NOMO-1 treated with dmso at 0.1 percent for 144 hours (cell line): Measurements from ENCODE around the gene CD2BP2.
"Not testable (repeated sequence)": the region's sequence is repeated elsewhere in the genome, so short reads cannot be mapped to it uniquely, and the experiment has no call there.

Experiments
- DNase-seq: peaks from one replicate; lab custom pipeline; 2025; ENCODE audit not compliant: unreplicated experiment; lab: John Stamatoyannopoulos, UW

Gene CD2BP2

GRCh38 chr16:30355144-30355953 lies at the start of gene CD2BP2:
Gene CD2BP2 (minus strand): TSS chr16:30355308. CDS start chr16:30354681, 627 bp downstream.
- peak; percentile 97 for DNase-seq

- DNase-seq: no peak
These were observed 46.8 kb upstream of the CD2BP2 start for GRCh38 chr16:30401768-30402425.

GRCh38 chr16:30399435-30400186 lies 44.5 kb upstream of the CD2BP2 start:
- DNase-seq: no peak

- DNase-seq: no peak
These were observed 43.7 kb upstream of the CD2BP2 start for GRCh38 chr16:30398661-30399434.

- no peak for DNase-seq
These were observed 42.9 kb upstream of the CD2BP2 start for GRCh38 chr16:30397776-30398660.

GRCh38 chr16:30397056-30397455 lies 41.9 kb upstream of the CD2BP2 start:
- DNase-seq: no peak

- DNase-seq: not testable (repeated sequence)
These were observed 41.5 kb upstream of the CD2BP2 start for GRCh38 chr16:30396627-30397026.

GRCh38 chr16:30395992-30396585 lies 41.0 kb upstream of the CD2BP2 start:
- DNase-seq: no peak

GRCh38 chr16:30395155-30395991 lies 40.3 kb upstream of the CD2BP2 start, which contains the start of gene ZNF48:
Gene ZNF48 (plus strand): TSS chr16:30395420. CDS start chr16:30395795, 375 bp downstream.
- DNase-seq: peak; percentile 84

GRCh38 chr16:30394592-30395154 lies 39.6 kb upstream of the CD2BP2 start:
- DNase-seq: no peak

GRCh38 chr16:30383521-30383920 lies 28.4 kb upstream of the CD2BP2 start:
- no peak for DNase-seq

- no peak for DNase-seq
These were observed 27.2 kb upstream of the CD2BP2 start, which contains the start of gene SEPTIN1 for GRCh38 chr16:30382111-30382881. Gene SEPTIN1 (minus strand): TSS chr16:30382561. CDS start chr16:30382542, 19 bp downstream.

GRCh38 chr16:30381291-30382041 lies 26.4 kb upstream of the CD2BP2 start:
- DNase-seq: no peak

- no peak for DNase-seq
These were observed 25.7 kb upstream of the CD2BP2 start for GRCh38 chr16:30380803-30381208.

- DNase-seq: no peak
These were observed 25.1 kb upstream of the CD2BP2 start for GRCh38 chr16:30380072-30380802.
